CD4-positive, alpha-beta T cell treated with Interleukin-4 for 4 hours (primary cell): ENCODE results near the gene CSKMT.
"Not testable (repeated sequence)": the region's sequence is repeated elsewhere in the genome, so short reads cannot be mapped to it uniquely, and the experiment has no call there.

Source experiments
- DNase-seq: peaks from one replicate; pipeline ENCODE4 v3.0.0-alpha.2; 2020

CSKMT gene

GRCh38 chr11:62665075-62665598, at the start of gene CSKMT, which contains the start of gene C11orf98:
TSS of gene CSKMT (plus strand) at chr11:62665312. CDS start at chr11:62665880, 568 bp downstream.
TSS of gene C11orf98 (minus strand) at chr11:62665210. CDS start at chr11:62665169, 41 bp downstream.
- peak; percentile 96 for DNase-seq

GRCh38 chr11:62615521-62615920, 49.6 kb upstream of the CSKMT start:
- DNase-seq, result no peak

GRCh38 chr11:62616957-62617356, 48.2 kb upstream of the CSKMT start:
- not testable (repeated sequence) for DNase-seq

- no peak for DNase-seq
Measured at GRCh38 chr11:62621027-62621566, 44.0 kb upstream of the CSKMT start.

- DNase-seq, result peak; percentile 97
Measured at GRCh38 chr11:62621567-62622470, 43.3 kb upstream of the CSKMT start, which contains the start of gene B3GAT3. TSS of gene B3GAT3 (minus strand) at chr11:62621986. CDS start at chr11:62621947, 39 bp downstream.

- no peak for DNase-seq
Measured at GRCh38 chr11:62622476-62623089, 42.5 kb upstream of the CSKMT start.

GRCh38 chr11:62627713-62628112, 37.4 kb upstream of the CSKMT start:
- no peak for DNase-seq

- DNase-seq, result no peak
Measured at GRCh38 chr11:62632492-62632891, 32.6 kb upstream of the CSKMT start.

- DNase-seq, result no peak
Measured at GRCh38 chr11:62644220-62644619, 20.9 kb upstream of the CSKMT start.

- DNase-seq, result no peak
Measured at GRCh38 chr11:62645671-62645945, 19.5 kb upstream of the CSKMT start.

GRCh38 chr11:62645946-62646824, 18.9 kb upstream of the CSKMT start, which contains the start of gene GANAB:
TSS of gene GANAB (minus strand) at chr11:62646613. CDS start at chr11:62646599, 14 bp downstream.
- peak; percentile 98 for DNase-seq

- DNase-seq, result no peak
Measured at GRCh38 chr11:62646825-62647608, 18.1 kb upstream of the CSKMT start.

- no peak for DNase-seq
Measured at GRCh38 chr11:62647609-62648005, 17.5 kb upstream of the CSKMT start.

GRCh38 chr11:62648185-62648966, 16.7 kb upstream of the CSKMT start:
- DNase-seq, result no peak

- no peak for DNase-seq
Measured at GRCh38 chr11:62648967-62649364, 16.1 kb upstream of the CSKMT start.

- no peak for DNase-seq
Measured at GRCh38 chr11:62649486-62649885, 15.6 kb upstream of the CSKMT start.

GRCh38 chr11:62650283-62650682, 14.8 kb upstream of the CSKMT start:
- DNase-seq, result not testable (repeated sequence)

- DNase-seq, result peak; percentile 86
Measured at GRCh38 chr11:62652161-62653006, 12.7 kb upstream of the CSKMT start.

GRCh38 chr11:62654297-62654696, 10.8 kb upstream of the CSKMT start:
- DNase-seq, result no peak
